A549 (cell line): ENCODE results near the gene WFS1. TPM values are rescaled to one million over a fixed set of nuclear protein-coding genes. Genes with fewer than 3 reads are reported as not detected.

Experiments used
- ATAC-seq, 2 experiments: fragments of 200-7000 bp in 1 of 2; fragments of >200 bp in 1 of 2; cut with Nextera tagmentation in 1 of 2; cut with Tn5 transposase in 1 of 2; 3 replicates each; pipeline versions ENCODE4 v1.8.0 to v1.9.1; 2018 to 2020; ENCODE audit warnings: mild to moderate bottlenecking in 1 of 2, moderate library complexity in 1 of 2
- CTCF ChIA-PET: fragments of 300-600 bp; sonication (Branson Sonifier 250); formaldehyde crosslinking; extraction: SDS; loops from one replicate; lab custom pipeline; 2021; ENCODE audit warnings: antibody characterized with exemption, inconsistent platforms; lab: Yijun Ruan, JAX
- POLR2A ChIA-PET: fragments of 350-600 bp; formaldehyde crosslinking; extraction: SDS; loops from one replicate; lab custom pipeline; 2021; ENCODE audit warnings: antibody characterized with exemption, inconsistent platforms; lab: Yijun Ruan, JAX
- DNase-seq, 2 experiments: peaks; one replicate each; pipeline versions ENCODE4 v3.0.0 to v3.0.0-alpha.2; 2011 to 2016; ENCODE audit warnings: low read depth in 1 of 2, low spot score in 1 of 2
- FAIRE-seq: peaks from 2 replicates; lab custom pipeline; 2011; peaks lifted over from hg19 to GRCh38; lab: Jason Lieb, UNC
- H3K27ac ChIP-seq, 2 experiments: fragments of >200 bp; sonication (Bioruptor Twin); formaldehyde crosslinking; 3 replicates each; pipeline ENCODE4 v1.5.1; 2016 to 2017
- H3K4me1 ChIP-seq: fragments of >200 bp; sonication (Bioruptor Twin); formaldehyde crosslinking; 3 replicates; pipeline ENCODE4 v1.6.1; 2016
- H3K4me2 ChIP-seq: fragments of >200 bp; sonication (Bioruptor Twin); formaldehyde crosslinking; 3 replicates; pipeline ENCODE4 v1.6.1; 2016
- H3K4me3 ChIP-seq: fragments of >200 bp; sonication (Bioruptor Twin); formaldehyde crosslinking; 3 replicates; pipeline ENCODE4 v1.5.1; 2016
- H3K9me3 ChIP-seq: fragments of >200 bp; sonication (Bioruptor Twin); formaldehyde crosslinking; 3 replicates; pipeline ENCODE4 v1.6.1; 2016
- CBX2 ChIP-seq: fragments of 200-600 bp; sonication (generic); IDR thresholded peaks from 2 replicates; pipeline ENCODE4 v1.6.1; 2016; ENCODE audit warnings: low read depth, mild to moderate bottlenecking, borderline replicate concordance
- CHD2 ChIP-seq: fragments of 150-350 bp; IDR thresholded peaks from 2 replicates; pipeline ENCODE4 v1.6.1; 2014; ENCODE audit warnings: low read length; ENCODE audit not compliant: partially characterized antibody
- CTCF ChIP-seq: fragments of >200 bp; sonication (Bioruptor Twin); formaldehyde crosslinking; IDR thresholded peaks from 3 replicates; pipeline ENCODE4 v1.5.1; 2016
- ESRRA ChIP-seq: fragments of 150-350 bp; IDR thresholded peaks from 2 replicates; pipeline ENCODE4 v1.6.1; 2014; ENCODE audit warnings: mild to moderate bottlenecking, low read length, borderline replicate concordance
- HES2 ChIP-seq: fragments of >200 bp; sonication (Bioruptor Twin); formaldehyde crosslinking; IDR thresholded peaks from 2 replicates; pipeline ENCODE4 v1.6.1; 2016
- HEYL ChIP-seq: fragments of 250-450 bp; sonication (Bioruptor Pico); IDR thresholded peaks from 2 replicates; pipeline ENCODE4 v1.8.0; 2021; ENCODE audit warnings: mild to moderate bottlenecking, moderate library complexity
- HOXB5 ChIP-seq: fragments of 250-450 bp; sonication (Bioruptor Pico); IDR thresholded peaks from 2 replicates; pipeline ENCODE4 v1.5.0; 2020; ENCODE audit warnings: mild to moderate bottlenecking, moderate library complexity
- JUN ChIP-seq, 2 experiments: fragments of >200 bp; sonication (Bioruptor Twin); formaldehyde crosslinking; IDR thresholded peaks; 2 replicates in 1 of 2; 3 replicates in 1 of 2; pipeline ENCODE4 v1.6.1; 2016 to 2017
- MAFK ChIP-seq: fragments of 450-650 bp; IDR thresholded peaks from 2 replicates; pipeline ENCODE4 v1.6.1; 2014; ENCODE audit not compliant: partially characterized antibody
- PBX3 ChIP-seq: IDR thresholded peaks from 2 replicates; pipeline ENCODE4 v1.6.1; 2012
- RAD21 ChIP-seq, 2 experiments: fragments of >200 bp in 1 of 2; sonication (Bioruptor Twin) in 1 of 2; formaldehyde crosslinking in 1 of 2; IDR thresholded peaks in 1 of 2; conservative IDR thresholded peaks in 1 of 2; 2 replicates in 1 of 2; 3 replicates in 1 of 2; pipeline ENCODE4 v1.6.1; 2012 to 2018; ENCODE audit warnings: inconsistent platforms in 1 of 2
- RFX5 ChIP-seq: fragments of 450-650 bp; IDR thresholded peaks from 2 replicates; pipeline ENCODE4 v1.7.1; 2014; ENCODE audit warnings: antibody characterized with exemption, mild to moderate bottlenecking, moderate library complexity
- RNF2 ChIP-seq: fragments of 200-600 bp; sonication (generic); IDR thresholded peaks from 2 replicates; pipeline ENCODE4 v1.6.1; 2016; ENCODE audit warnings: low read depth, mild to moderate bottlenecking, antibody characterized with exemption, moderate library complexity, borderline replicate concordance
- SMC3 ChIP-seq: fragments of >200 bp; sonication (Bioruptor Twin); formaldehyde crosslinking; IDR thresholded peaks from 3 replicates; pipeline ENCODE4 v1.6.1; 2018; ENCODE audit warnings: inconsistent platforms
- TFCP2L1 ChIP-seq: fragments of 250-450 bp; sonication (Bioruptor Pico); IDR thresholded peaks from 2 replicates; pipeline ENCODE4 v1.5.0; 2021; ENCODE audit warnings: mild to moderate bottlenecking
- USF2 ChIP-seq: fragments of 450-650 bp; IDR thresholded peaks from 2 replicates; pipeline ENCODE4 v1.6.1; 2014; ENCODE audit warnings: antibody characterized with exemption
- ZC3H11A ChIP-seq: fragments of 450-650 bp; IDR thresholded peaks from 2 replicates; pipeline ENCODE4 v1.6.1; 2014; ENCODE audit warnings: antibody characterized with exemption, mild to moderate bottlenecking
- ZNF302 ChIP-seq: fragments of 250-450 bp; sonication (Bioruptor Pico); IDR thresholded peaks from 2 replicates; pipeline ENCODE4 v1.9.0; 2021; ENCODE audit warnings: inconsistent platforms, mild to moderate bottlenecking, moderate library complexity
- ZSCAN20 ChIP-seq: fragments of 250-450 bp; sonication (Bioruptor Pico); IDR thresholded peaks from 2 replicates; pipeline ENCODE4 v1.8.0; 2022; ENCODE audit warnings: mild to moderate bottlenecking, moderate library complexity
- WGBS: methylation state at CpG from one replicate; pipeline ENCODE4 v1.1.6; 2017; ENCODE audit errors: missing lambda C conversion rate; 5-methylcytosine and 5-hydroxymethylcytosine counted together
- polyA plus RNA-seq, 4 experiments: library from polyadenylated mRNA; depleted of rRNA in 3 of 4; stranded (reverse); fragments of >200 nt; fragmentation: RNase III in 1 of 4; extraction: RNeasy Plus Mini Kit Qiagen cat#74134 plus additional on column Dnase treatment in 1 of 4; gene quantifications; 2 replicates in 3 of 4; 3 replicates in 1 of 4; pipeline ENCODE4 v1.2.3, GENCODE V29; 2011 to 2017

Gene WFS1
- polyA plus RNA-seq, 2 of the 4 experiments (the other 2 are of a cell fraction), result 8.8 to 13.6 TPM

GRCh38 chr4:6246170-6246634 lies 23.4 kb upstream of the WFS1 start:
- H3K4me3 ChIP-seq, result no peak overlapping the region
- no peak for DNase-seq
- H3K4me1 ChIP-seq, result no peaks in the 10 kb centered on the region
- WGBS, result 53% methylated on average over 7 of the region's 9 CpGs
- CTCF ChIA-PET, result interaction anchor here (1.0 to 6.1 kb wide), 3 partner anchors 21 to 85 kb away, joined by 4 to 42 read pairs (median 8); no protein-coding TSS in a partner anchor
- no peak overlapping the region for H3K27ac ChIP-seq
- TF ChIP-seq HEYL (CRISPR knock-in tag) (no peak), USF2 (no peak), ESRRA (no peak), ZC3H11A (no peak), CTCF (no peak)
- no peak overlapping the region for H3K4me2 ChIP-seq
- no peak for FAIRE-seq
- H3K9me3 ChIP-seq, result 0 out of 3 replicates have a peak, but pooled peaks cover 3% of the 10 kb centered on the region
- ATAC-seq, result no peak
- POLR2A ChIA-PET, result no interaction called here

GRCh38 chr4:6248394-6248793 lies 21.3 kb upstream of the WFS1 start:
- Histone ChIP-seq H3K4me3 (no peak overlapping the region), H3K9me3 (0 out of 3 replicates have a peak, but pooled peaks cover 3% of the 10 kb centered on the region), H3K4me2 (no peak overlapping the region), H3K4me1 (no peaks in the 10 kb centered on the region), H3K27ac (no peak overlapping the region)
- WGBS, result 17% methylated on average over 9 of the region's 10 CpGs
- no peak for TF ChIP-seq JUN (IDR thresholded peaks at IDR 0.05)
- no peak for TF ChIP-seq PBX3
- TF ChIP-seq ZNF302 (CRISPR knock-in tag), result no peak
- POLR2A ChIA-PET, result no interaction called here
- CTCF ChIA-PET, result interaction anchor here (0.7 to 17.5 kb wide), 8 partner anchors 14 to 298 kb away, joined by 3 to 408 read pairs (median 20); no protein-coding TSS in a partner anchor
- DNase-seq, result no peak
- ATAC-seq, result no peak
- FAIRE-seq, result no peak

GRCh38 chr4:6250235-6250983 lies 19.2 kb upstream of the WFS1 start:
- TF ChIP-seq RAD21 (conservative IDR thresholded peaks at IDR 0.05 in 1 of 2, IDR thresholded peaks at IDR 0.05 in 1 of 2) (peak; percentile 76 to 77), HES2 (no peak), CTCF (peak; percentile 66), SMC3 (peak; percentile 57), RNF2 (no peak), HOXB5 (no peak), RFX5 (no peak), CHD2 (no peak), ZSCAN20 (no peak), TFCP2L1 (no peak), CBX2 (no peak), MAFK (no peak)
- no peak for FAIRE-seq
- H3K9me3 ChIP-seq, result 0 out of 3 replicates have a peak, but pooled peaks cover 3% of the 10 kb centered on the region

More at GRCh38 chr4:6250235-6250983, 19.2 kb upstream of the WFS1 start:
- Histone ChIP-seq H3K4me1 (no peaks in the 10 kb centered on the region), H3K27ac (no peak overlapping the region), H3K4me2 (no peak overlapping the region), H3K4me3 (no peak overlapping the region)
- peak; percentile 58 to 62 for DNase-seq
- 0% methylated on average over 8 of the region's 15 CpGs for WGBS
- CTCF ChIA-PET, result interaction anchor here (0.6 to 17.5 kb wide), 46 partner anchors 11 to 623 kb away, joined by 3 to 408 read pairs (median 5); partner anchors contain the start of gene WFS1
- peak; percentile 61 to 74; a peak in 5 of 6 replicates for ATAC-seq
- POLR2A ChIA-PET, result no interaction called here
